GM12864 (cell line): ENCODE data around the gene HSDL1.

Experiments
- DNase-seq: peaks from one replicate; pipeline ENCODE4 v3.0.0-alpha.2; 2011; ENCODE audit warnings: low read depth
- H3K4me3 ChIP-seq: 2 replicates; pipeline ENCODE4 v1.5.1; 2011; ENCODE audit warnings: mild to moderate bottlenecking, low read depth, low read length, control low read depth
- CTCF ChIP-seq: IDR thresholded peaks from 2 replicates; pipeline ENCODE4 v1.5.1; 2011; ENCODE audit warnings: low read depth, mild to moderate bottlenecking, moderate library complexity, low read length, control low read depth, inconsistent platforms; ENCODE audit errors: missing control alignments

The HSDL1 gene

GRCh38 chr16:84144859-84145639 is at the start of gene HSDL1, which contains the start of gene DNAAF1:
HSDL1 (minus strand) TSS chr16:84145177; CDS start chr16:84131321, 13,856 bp downstream.
DNAAF1 (plus strand) TSS chr16:84145308; CDS start chr16:84145441, 133 bp downstream.
- DNase-seq = peak; percentile 37
- no peak for TF ChIP-seq CTCF
- peak within 1 kb of the TSS; percentile 82 for H3K4me3 ChIP-seq

- TF ChIP-seq CTCF = no peak
- no peak overlapping the region for H3K4me3 ChIP-seq
- DNase-seq = no peak
Observed at GRCh38 chr16:84194018-84194417, 49.0 kb upstream of the HSDL1 start.

- no peak for DNase-seq
- TF ChIP-seq CTCF = no peak
Observed at GRCh38 chr16:84193480-84193879, 48.5 kb upstream of the HSDL1 start.

GRCh38 chr16:84191466-84191865 is 46.5 kb upstream of the HSDL1 start:
- H3K4me3 ChIP-seq = no peak overlapping the region
- no peak for TF ChIP-seq CTCF
- no peak for DNase-seq

More at GRCh38 chr16:84193480-84193879, 48.5 kb upstream of the HSDL1 start:
- H3K4me3 ChIP-seq = no peak overlapping the region

GRCh38 chr16:84190731-84191388 is 45.9 kb upstream of the HSDL1 start, which contains the start of gene ADAD2:
ADAD2 (plus strand) TSS chr16:84191157; CDS start chr16:84191231, 74 bp downstream.
- no peak for TF ChIP-seq CTCF
- H3K4me3 ChIP-seq = no peak within 1 kb of the TSS
- DNase-seq = no peak

GRCh38 chr16:84186685-84187437 is 41.9 kb upstream of the HSDL1 start, which contains the start of gene TAF1C:
TAF1C (minus strand) TSS chr16:84187057; CDS start chr16:84184988, 2,069 bp downstream.
- DNase-seq = peak; percentile 79
- TF ChIP-seq CTCF = peak; percentile 89
- peak within 1 kb of the TSS; percentile 79 for H3K4me3 ChIP-seq
